Measurements from ENCODE around the gene PKP4.

- TF ChIP-seq, protein P1, sequence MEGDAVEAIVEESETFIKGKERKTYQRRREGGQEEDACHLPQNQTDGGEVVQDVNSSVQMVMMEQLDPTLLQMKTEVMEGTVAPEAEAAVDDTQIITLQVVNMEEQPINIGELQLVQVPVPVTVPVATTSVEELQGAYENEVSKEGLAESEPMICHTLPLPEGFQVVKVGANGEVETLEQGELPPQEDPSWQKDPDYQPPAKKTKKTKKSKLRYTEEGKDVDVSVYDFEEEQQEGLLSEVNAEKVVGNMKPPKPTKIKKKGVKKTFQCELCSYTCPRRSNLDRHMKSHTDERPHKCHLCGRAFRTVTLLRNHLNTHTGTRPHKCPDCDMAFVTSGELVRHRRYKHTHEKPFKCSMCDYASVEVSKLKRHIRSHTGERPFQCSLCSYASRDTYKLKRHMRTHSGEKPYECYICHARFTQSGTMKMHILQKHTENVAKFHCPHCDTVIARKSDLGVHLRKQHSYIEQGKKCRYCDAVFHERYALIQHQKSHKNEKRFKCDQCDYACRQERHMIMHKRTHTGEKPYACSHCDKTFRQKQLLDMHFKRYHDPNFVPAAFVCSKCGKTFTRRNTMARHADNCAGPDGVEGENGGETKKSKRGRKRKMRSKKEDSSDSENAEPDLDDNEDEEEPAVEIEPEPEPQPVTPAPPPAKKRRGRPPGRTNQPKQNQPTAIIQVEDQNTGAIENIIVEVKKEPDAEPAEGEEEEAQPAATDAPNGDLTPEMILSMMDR (IDR thresholded peaks at IDR 0.05) = no peak
- no peak for TF ChIP-seq EZH2 (IDR thresholded peaks at IDR 0.05; ENCODE audit: borderline replicate concordance, insufficient read depth, low read depth, low read length, poor library complexity, severe bottlenecking)
These were observed 179.3 kb downstream of the PKP4 start for GRCh38 chr2:158635961-158636601.
